Neural crest cell (in vitro differentiated cells): ENCODE data around the gene COL5A2. TPM values are rescaled to one million over a fixed set of nuclear protein-coding genes. Genes with fewer than 3 reads are reported as not detected.

Source experiments
- DNase-seq: peaks from one replicate; pipeline ENCODE4 v3.0.0; 2021; ENCODE audit warnings: low read depth, mixed read lengths, low spot score
- H3K27ac Mint-ChIP-seq: one replicate; pipeline ENCODE4 v1.8.0; 2021; ENCODE audit warnings: mild to moderate bottlenecking, mixed read lengths; ENCODE audit not compliant: unreplicated experiment
- H3K27me3 Mint-ChIP-seq: 2 replicates; pipeline ENCODE4 v1.8.0; 2021; ENCODE audit warnings: low read depth, mild to moderate bottlenecking, mixed read lengths
- H3K36me3 Mint-ChIP-seq: 2 replicates; pipeline ENCODE4 v1.8.0; 2021; ENCODE audit warnings: low read depth, mild to moderate bottlenecking, mixed read lengths
- H3K4me1 Mint-ChIP-seq: 2 replicates; pipeline ENCODE4 v1.8.0; 2021; ENCODE audit warnings: mixed read lengths
- H3K4me3 Mint-ChIP-seq: one replicate; pipeline ENCODE4 v1.8.0; 2021; ENCODE audit warnings: mild to moderate bottlenecking, mixed read lengths
- H3K9me3 Mint-ChIP-seq: 2 replicates; pipeline ENCODE4 v1.8.0; 2021; ENCODE audit warnings: mixed read lengths
- CTCF ChIP-seq: fragments of 200-600 bp; sonication (generic); conservative IDR thresholded peaks from 2 replicates; pipeline ENCODE4 v1.5.0; 2021; ENCODE audit warnings: antibody characterized with exemption, mild to moderate bottlenecking
- total RNA-seq: library from RNA; stranded (reverse); gene quantifications from 2 replicates; pipeline ENCODE4 v1.2.1, GENCODE V29; 2021

Gene COL5A2
- total RNA-seq, 1 donor from 2014 or later = 62.6 TPM

- TF ChIP-seq CTCF = no peak
- no peak overlapping the region for H3K27ac Mint-ChIP-seq
- H3K4me3 Mint-ChIP-seq = no peak overlapping the region
- no peak for DNase-seq
- no peaks in the 10 kb centered on the region for H3K9me3 Mint-ChIP-seq
- H3K36me3 Mint-ChIP-seq = peaks cover 6% of the 10 kb centered on the region
- H3K27me3 Mint-ChIP-seq = no peaks in the 10 kb centered on the region
- peaks cover 6% of the 10 kb centered on the region for H3K4me1 Mint-ChIP-seq
These were observed 49.6 kb downstream of the COL5A2 start for GRCh38 chr2:189129971-189130370.

- no peak for TF ChIP-seq CTCF
- no peak overlapping the region for H3K4me3 Mint-ChIP-seq
- H3K27me3 Mint-ChIP-seq = no peaks in the 10 kb centered on the region
- no peak for DNase-seq
- peaks cover 6% of the 10 kb centered on the region for H3K36me3 Mint-ChIP-seq
- no peaks in the 10 kb centered on the region for H3K9me3 Mint-ChIP-seq
- peaks cover 6% of the 10 kb centered on the region for H3K4me1 Mint-ChIP-seq
- H3K27ac Mint-ChIP-seq = no peak overlapping the region
These were observed 50.6 kb downstream of the COL5A2 start for GRCh38 chr2:189128970-189129369.

GRCh38 chr2:189127756-189128155 lies 51.8 kb downstream of the COL5A2 start:
- H3K4me3 Mint-ChIP-seq = no peak overlapping the region

GRCh38 chr2:189125195-189125594 lies 54.4 kb downstream of the COL5A2 start:
- H3K27ac Mint-ChIP-seq = no peak overlapping the region
- DNase-seq = no peak
- no peak for TF ChIP-seq CTCF
- H3K4me1 Mint-ChIP-seq = peaks cover 6% of the 10 kb centered on the region
- H3K4me3 Mint-ChIP-seq = no peak overlapping the region
- H3K36me3 Mint-ChIP-seq = peaks cover 2% of the 10 kb centered on the region
- no peaks in the 10 kb centered on the region for H3K9me3 Mint-ChIP-seq
- H3K27me3 Mint-ChIP-seq = no peaks in the 10 kb centered on the region

More at GRCh38 chr2:189127756-189128155, 51.8 kb downstream of the COL5A2 start:
- H3K36me3 Mint-ChIP-seq = peaks cover 2% of the 10 kb centered on the region
- no peaks in the 10 kb centered on the region for H3K27me3 Mint-ChIP-seq
- DNase-seq = no peak
- TF ChIP-seq CTCF = no peak
- H3K9me3 Mint-ChIP-seq = no peaks in the 10 kb centered on the region
- H3K4me1 Mint-ChIP-seq = peaks cover 6% of the 10 kb centered on the region
- H3K27ac Mint-ChIP-seq = no peak overlapping the region

GRCh38 chr2:189124175-189124574 lies 55.4 kb downstream of the COL5A2 start:
- Mint-ChIP-seq H3K9me3 (no peaks in the 10 kb centered on the region), H3K36me3 (peaks cover 2% of the 10 kb centered on the region), H3K27me3 (no peaks in the 10 kb centered on the region), H3K27ac (no peak overlapping the region), H3K4me3 (no peak overlapping the region), H3K4me1 (peaks cover 7% of the 10 kb centered on the region)
- DNase-seq = no peak
- no peak for TF ChIP-seq CTCF

GRCh38 chr2:189118386-189118785 lies 61.2 kb downstream of the COL5A2 start:
- no peaks in the 10 kb centered on the region for H3K36me3 Mint-ChIP-seq
- no peaks in the 10 kb centered on the region for H3K9me3 Mint-ChIP-seq
- DNase-seq = no peak
- no peaks in the 10 kb centered on the region for H3K27me3 Mint-ChIP-seq
- peaks cover 27% of the 10 kb centered on the region for H3K4me1 Mint-ChIP-seq
- H3K27ac Mint-ChIP-seq = no peak overlapping the region
- TF ChIP-seq CTCF = no peak
- H3K4me3 Mint-ChIP-seq = no peak overlapping the region
